GM23338 (cell line): Measurements from ENCODE around the gene DENND2A. TPM values are rescaled to one million over a fixed set of nuclear protein-coding genes. Genes with fewer than 3 reads are reported as not detected.

Experiments
- ATAC-seq: fragments of 200-7000 bp; cut with Tn5 transposase; 3 replicates; pipeline ENCODE4 v1.9.1; 2020
- DNase-seq: peaks from one replicate; pipeline ENCODE4 v3.0.0-alpha.2; 2015; ENCODE audit warnings: low spot score
- H2AFZ ChIP-seq: fragments of 200-600 bp; sonication (generic); 2 replicates; pipeline ENCODE4 v1.8.0; 2016; ENCODE audit warnings: antibody characterized with exemption, mild to moderate bottlenecking, moderate library complexity
- H3F3A ChIP-seq: fragments of 200-600 bp; sonication (generic); replicated peaks from 2 replicates; pipeline ENCODE4 v1.8.0; 2017; ENCODE audit warnings: antibody characterized with exemption, mixed run types, low read depth
- H3K27ac ChIP-seq: fragments of 200-600 bp; sonication (generic); 2 replicates; pipeline ENCODE4 v1.6.1; 2016; ENCODE audit warnings: low read depth
- H3K27me3 ChIP-seq: fragments of 200-600 bp; sonication (generic); 2 replicates; pipeline ENCODE4 v1.8.0; 2016; ENCODE audit warnings: mild to moderate bottlenecking, mixed run types, moderate library complexity; ENCODE audit not compliant: insufficient read depth
- H3K36me3 ChIP-seq: fragments of 200-600 bp; sonication (generic); 2 replicates; pipeline ENCODE4 v1.8.0; 2016; ENCODE audit warnings: mild to moderate bottlenecking; ENCODE audit not compliant: insufficient read depth
- H3K4me1 ChIP-seq: fragments of 200-600 bp; sonication (generic); 2 replicates; pipeline ENCODE4 v1.8.0; 2016; ENCODE audit warnings: mild to moderate bottlenecking, moderate library complexity; ENCODE audit not compliant: insufficient read depth
- H3K4me2 ChIP-seq: fragments of 200-600 bp; sonication (generic); 2 replicates; pipeline ENCODE4 v1.7.1; 2017; ENCODE audit warnings: mixed run types
- H3K4me3 ChIP-seq: fragments of 200-600 bp; sonication (generic); 2 replicates; pipeline ENCODE4 v1.6.1; 2016; ENCODE audit warnings: mixed run types
- H3K79me2 ChIP-seq: fragments of 200-600 bp; sonication (generic); replicated peaks from 2 replicates; pipeline ENCODE4 v1.8.0; 2017; ENCODE audit warnings: mild to moderate bottlenecking; ENCODE audit not compliant: insufficient read depth
- H3K9me2 ChIP-seq: fragments of 200-600 bp; sonication (generic); 2 replicates; pipeline ENCODE4 v1.8.0; 2017; ENCODE audit not compliant: insufficient read depth
- H4K20me1 ChIP-seq: fragments of 200-600 bp; sonication (generic); replicated peaks from 2 replicates; pipeline ENCODE4 v1.8.0; 2017; ENCODE audit warnings: mild to moderate bottlenecking; ENCODE audit not compliant: insufficient read depth
- H3K27ac Mint-ChIP-seq: 2 replicates; pipeline ENCODE4 v1.8.0; 2020; ENCODE audit warnings: inconsistent platforms, mild to moderate bottlenecking, moderate library complexity, mixed read lengths
- H3K27me3 Mint-ChIP-seq: 3 replicates; pipeline ENCODE4 v1.8.0; 2022; ENCODE audit warnings: low read depth, mild to moderate bottlenecking, moderate library complexity, mixed read lengths, inconsistent platforms; ENCODE audit not compliant: insufficient read depth, poor library complexity
- H3K36me3 Mint-ChIP-seq: 3 replicates; pipeline ENCODE4 v1.8.0; 2021; ENCODE audit warnings: low read depth, mild to moderate bottlenecking, inconsistent platforms, moderate library complexity, mixed read lengths
- H3K4me1 Mint-ChIP-seq: 3 replicates; pipeline ENCODE4 v1.8.0; 2020; ENCODE audit warnings: mild to moderate bottlenecking, inconsistent platforms, mixed read lengths
- H3K4me3 Mint-ChIP-seq: 3 replicates; pipeline ENCODE4 v1.8.0; 2021; ENCODE audit warnings: moderate library complexity, mild to moderate bottlenecking, inconsistent platforms, mixed read lengths
- H3K9me3 Mint-ChIP-seq: 3 replicates; pipeline ENCODE4 v1.8.0; 2020; ENCODE audit warnings: moderate library complexity, mild to moderate bottlenecking, inconsistent platforms, mixed read lengths
- CREB1 ChIP-seq: fragments of 250-450 bp; sonication (Bioruptor Pico); IDR thresholded peaks from 2 replicates; pipeline ENCODE4 v1.5.0; 2020; ENCODE audit warnings: low read depth, mild to moderate bottlenecking, moderate library complexity
- EZH2 ChIP-seq: fragments of 200-600 bp; sonication (generic); IDR thresholded peaks from one replicate; pipeline ENCODE4 v1.8.0; 2017; ENCODE audit warnings: antibody characterized with exemption, mild to moderate bottlenecking, low read depth; ENCODE audit not compliant: unreplicated experiment
- EZH2phosphoT487 ChIP-seq: fragments of 200-600 bp; sonication (generic); IDR thresholded peaks from one replicate; pipeline ENCODE4 v1.8.1; 2018; ENCODE audit warnings: antibody characterized with exemption; ENCODE audit not compliant: unreplicated experiment
- JUNB ChIP-seq: IDR thresholded peaks from one replicate; pipeline ENCODE4 v1.6.1; 2016; ENCODE audit warnings: antibody characterized with exemption; ENCODE audit not compliant: unreplicated experiment
- POLR2AphosphoS5 ChIP-seq: IDR thresholded peaks from 2 replicates; pipeline ENCODE4 v1.6.1; 2016; ENCODE audit warnings: antibody characterized with exemption, low read depth
- ZNF114 ChIP-seq: fragments of 250-450 bp; sonication (Bioruptor Pico); IDR thresholded peaks from 2 replicates; pipeline ENCODE4 v1.5.0; 2020; ENCODE audit warnings: mild to moderate bottlenecking, moderate library complexity
- ZNF331 ChIP-seq: fragments of 250-450 bp; sonication (Bioruptor Pico); IDR thresholded peaks from 2 replicates; pipeline ENCODE4 v1.5.0; 2020; ENCODE audit warnings: low read depth, mild to moderate bottlenecking, moderate library complexity
- ZNF462 ChIP-seq: fragments of 250-450 bp; sonication (Bioruptor Pico); IDR thresholded peaks from 2 replicates; pipeline ENCODE4 v1.5.0; 2020; ENCODE audit warnings: mild to moderate bottlenecking, moderate library complexity
- polyA plus RNA-seq: library from polyadenylated mRNA; unstranded; fragments of >200 nt; fragmentation: Nextera tagmentation; extraction: Ambion mirVana; gene quantifications from 2 replicates; pipeline ENCODE4 v1.2.1, GENCODE V29; 2016
- total RNA-seq: library from RNA; depleted of rRNA; stranded (reverse); fragments of >200 nt; shearing (Covaris generic); gene quantifications from 2 replicates; pipeline ENCODE4 v1.2.3, GENCODE V29; 2014
- TF ChIP-seq, protein P1 (sequence below): IDR thresholded peaks from 2 replicates; pipeline ENCODE4 v1.6.1; 2016; ENCODE audit warnings: antibody characterized with exemption
- TF ChIP-seq, protein P2 (sequence below): IDR thresholded peaks from one replicate; pipeline ENCODE4 v1.6.1; 2018; ENCODE audit warnings: antibody characterized with exemption; ENCODE audit not compliant: unreplicated experiment

The DENND2A gene
- total and polyA plus RNA-seq, 2 experiments from 2014 or later: 1.7 to 5.6 TPM

GRCh38 chr7:140676306-140676705 is 35.7 kb upstream of the DENND2A start (continued):
- TF ChIP-seq, protein P1, sequence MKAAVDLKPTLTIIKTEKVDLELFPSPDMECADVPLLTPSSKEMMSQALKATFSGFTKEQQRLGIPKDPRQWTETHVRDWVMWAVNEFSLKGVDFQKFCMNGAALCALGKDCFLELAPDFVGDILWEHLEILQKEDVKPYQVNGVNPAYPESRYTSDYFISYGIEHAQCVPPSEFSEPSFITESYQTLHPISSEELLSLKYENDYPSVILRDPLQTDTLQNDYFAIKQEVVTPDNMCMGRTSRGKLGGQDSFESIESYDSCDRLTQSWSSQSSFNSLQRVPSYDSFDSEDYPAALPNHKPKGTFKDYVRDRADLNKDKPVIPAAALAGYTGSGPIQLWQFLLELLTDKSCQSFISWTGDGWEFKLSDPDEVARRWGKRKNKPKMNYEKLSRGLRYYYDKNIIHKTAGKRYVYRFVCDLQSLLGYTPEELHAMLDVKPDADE: no peak
- TF ChIP-seq CREB1 (CRISPR knock-in tag) (no peak), EZH2 (no peak), ZNF331 (CRISPR knock-in tag) (no peak)
- TF ChIP-seq, protein P2, sequence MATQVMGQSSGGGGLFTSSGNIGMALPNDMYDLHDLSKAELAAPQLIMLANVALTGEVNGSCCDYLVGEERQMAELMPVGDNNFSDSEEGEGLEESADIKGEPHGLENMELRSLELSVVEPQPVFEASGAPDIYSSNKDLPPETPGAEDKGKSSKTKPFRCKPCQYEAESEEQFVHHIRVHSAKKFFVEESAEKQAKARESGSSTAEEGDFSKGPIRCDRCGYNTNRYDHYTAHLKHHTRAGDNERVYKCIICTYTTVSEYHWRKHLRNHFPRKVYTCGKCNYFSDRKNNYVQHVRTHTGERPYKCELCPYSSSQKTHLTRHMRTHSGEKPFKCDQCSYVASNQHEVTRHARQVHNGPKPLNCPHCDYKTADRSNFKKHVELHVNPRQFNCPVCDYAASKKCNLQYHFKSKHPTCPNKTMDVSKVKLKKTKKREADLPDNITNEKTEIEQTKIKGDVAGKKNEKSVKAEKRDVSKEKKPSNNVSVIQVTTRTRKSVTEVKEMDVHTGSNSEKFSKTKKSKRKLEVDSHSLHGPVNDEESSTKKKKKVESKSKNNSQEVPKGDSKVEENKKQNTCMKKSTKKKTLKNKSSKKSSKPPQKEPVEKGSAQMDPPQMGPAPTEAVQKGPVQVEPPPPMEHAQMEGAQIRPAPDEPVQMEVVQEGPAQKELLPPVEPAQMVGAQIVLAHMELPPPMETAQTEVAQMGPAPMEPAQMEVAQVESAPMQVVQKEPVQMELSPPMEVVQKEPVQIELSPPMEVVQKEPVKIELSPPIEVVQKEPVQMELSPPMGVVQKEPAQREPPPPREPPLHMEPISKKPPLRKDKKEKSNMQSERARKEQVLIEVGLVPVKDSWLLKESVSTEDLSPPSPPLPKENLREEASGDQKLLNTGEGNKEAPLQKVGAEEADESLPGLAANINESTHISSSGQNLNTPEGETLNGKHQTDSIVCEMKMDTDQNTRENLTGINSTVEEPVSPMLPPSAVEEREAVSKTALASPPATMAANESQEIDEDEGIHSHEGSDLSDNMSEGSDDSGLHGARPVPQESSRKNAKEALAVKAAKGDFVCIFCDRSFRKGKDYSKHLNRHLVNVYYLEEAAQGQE: no peak

DNA sequence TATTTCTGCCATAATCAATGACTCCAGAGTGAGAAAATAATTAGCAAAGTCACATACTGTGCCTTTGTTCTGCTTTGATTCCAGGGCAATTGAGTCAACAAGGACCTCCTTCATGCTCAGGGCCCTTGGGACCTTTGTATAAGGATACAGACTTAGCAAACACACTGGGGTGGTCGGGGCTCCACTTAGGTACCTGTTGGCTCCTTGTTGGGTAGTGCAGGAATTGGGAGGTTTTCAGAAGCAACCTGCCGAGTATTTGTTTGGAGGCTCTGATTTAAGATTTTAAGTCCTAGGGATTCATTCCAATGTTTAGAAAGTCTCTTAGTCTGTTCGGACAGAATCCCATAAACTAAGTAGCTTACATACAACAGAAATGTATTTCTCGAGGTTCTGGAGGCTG is 35.1 kb upstream of the DENND2A start:
- H3K27me3 ChIP-seq: 0 out of 2 replicates have a peak, but pooled peaks cover 5% of the 10 kb centered on the region
- 0 out of 2 replicates have a peak, but pooled peaks cover 3% of the 10 kb centered on the region for H3F3A ChIP-seq
- H3K79me2 ChIP-seq: no peaks in the 10 kb centered on the region
- H3K4me1 ChIP-seq: peaks cover 20% of the 10 kb centered on the region
- DNase-seq: no peak
- no peak overlapping the region for H3K27ac Mint-ChIP-seq
- H3K36me3 ChIP-seq: no peaks in the 10 kb centered on the region; the same call in 1 of the 2 replicates
- peaks cover 22% of the 10 kb centered on the region for H3K27me3 Mint-ChIP-seq
- H3K4me2 ChIP-seq: no peak overlapping the region
- no peaks in the 10 kb centered on the region for H3K9me2 ChIP-seq
- ATAC-seq: no peak
- no peak overlapping the region for H3K4me3 Mint-ChIP-seq
- H3K4me1 Mint-ChIP-seq: peaks cover 14% of the 10 kb centered on the region
- H3K27ac ChIP-seq: no peak overlapping the region
- H4K20me1 ChIP-seq: peaks cover 6% of the 10 kb centered on the region; the same call in 1 of the 2 replicates
- H3K36me3 Mint-ChIP-seq: peaks cover 2% of the 10 kb centered on the region; the same call in 1 of the 3 replicates
- H2AFZ ChIP-seq: no peak overlapping the region
- H3K9me3 Mint-ChIP-seq: no peaks in the 10 kb centered on the region; the same call in 2 of the 3 replicates
- H3K4me3 ChIP-seq: no peak overlapping the region
- TF ChIP-seq, protein P2: no peak
- TF ChIP-seq POLR2AphosphoS5: no peak
- no peak for TF ChIP-seq CREB1 (CRISPR knock-in tag)
- no peak for TF ChIP-seq ZNF114 (CRISPR knock-in tag)
- TF ChIP-seq ZNF331 (CRISPR knock-in tag): no peak
- TF ChIP-seq ZNF462 (CRISPR knock-in tag): no peak
- no peak for TF ChIP-seq EZH2phosphoT487
- TF ChIP-seq EZH2: no peak
- no peak for TF ChIP-seq JUNB
